Measurements from ENCODE around the gene ITPR1. TPM values are rescaled to one million over a fixed set of nuclear protein-coding genes. Genes with fewer than 3 reads are reported as not detected.

The ITPR1 gene
- total RNA-seq, 1 donor from 2014 or later = 143 TPM

DNA sequence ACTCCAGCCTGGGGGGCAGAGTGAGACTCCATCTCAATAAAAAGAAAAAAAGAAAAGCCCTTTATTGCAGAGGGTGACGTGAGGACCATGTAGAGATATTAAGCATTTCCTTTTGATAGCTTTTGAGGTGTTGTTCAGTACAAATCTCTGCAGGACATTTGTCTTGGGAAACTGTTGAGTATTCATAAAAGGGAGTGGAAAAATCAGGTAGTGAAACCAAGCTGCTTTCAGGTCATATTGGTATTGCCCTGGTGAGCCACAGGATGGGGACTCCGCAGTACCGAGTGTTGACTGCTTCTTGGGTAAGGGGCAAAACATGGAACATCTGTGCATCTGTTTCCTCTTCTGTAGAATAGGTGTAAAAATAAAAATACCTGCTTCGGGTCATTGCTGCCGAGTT lies 9.9 kb downstream of the ITPR1 start:
- H3K27ac Mint-ChIP-seq = peak overlapping the region; percentile 87
- intact Hi-C loops (cut with micrococcal nuclease) = loop anchor here (1.0 kb wide), 3 partner anchors 16 to 130 kb away; partner anchors contain the start of gene SUMF1
- peaks cover 35% of the 10 kb centered on the region for H3K36me3 Mint-ChIP-seq (ENCODE audit: low read depth)
- H3K27me3 Mint-ChIP-seq = no peaks in the 10 kb centered on the region
- H3K4me3 Mint-ChIP-seq = peak overlapping the region; percentile 80
- no peaks in the 10 kb centered on the region for H3K9me3 Mint-ChIP-seq
- no peak for DNase-seq
- ChIA-PET CTCF (interaction anchor here (0.6 to 1.2 kb wide), 4 partner anchors 10 to 130 kb away, joined by 3 to 9 read pairs (median 4); partner anchors contain the start of gene ITPR1), POLR2A (interaction anchor here (0.6 to 8.0 kb wide), 8 partner anchors 9 to 82 kb away, joined by 3 to 288 read pairs (median 5); partner anchors contain the start of gene ITPR1)
- H3K4me1 Mint-ChIP-seq = peaks cover 83% of the 10 kb centered on the region
- ATAC-seq (ENCODE audit: low read depth) = peak; percentile 75
- TF ChIP-seq, protein P1, sequence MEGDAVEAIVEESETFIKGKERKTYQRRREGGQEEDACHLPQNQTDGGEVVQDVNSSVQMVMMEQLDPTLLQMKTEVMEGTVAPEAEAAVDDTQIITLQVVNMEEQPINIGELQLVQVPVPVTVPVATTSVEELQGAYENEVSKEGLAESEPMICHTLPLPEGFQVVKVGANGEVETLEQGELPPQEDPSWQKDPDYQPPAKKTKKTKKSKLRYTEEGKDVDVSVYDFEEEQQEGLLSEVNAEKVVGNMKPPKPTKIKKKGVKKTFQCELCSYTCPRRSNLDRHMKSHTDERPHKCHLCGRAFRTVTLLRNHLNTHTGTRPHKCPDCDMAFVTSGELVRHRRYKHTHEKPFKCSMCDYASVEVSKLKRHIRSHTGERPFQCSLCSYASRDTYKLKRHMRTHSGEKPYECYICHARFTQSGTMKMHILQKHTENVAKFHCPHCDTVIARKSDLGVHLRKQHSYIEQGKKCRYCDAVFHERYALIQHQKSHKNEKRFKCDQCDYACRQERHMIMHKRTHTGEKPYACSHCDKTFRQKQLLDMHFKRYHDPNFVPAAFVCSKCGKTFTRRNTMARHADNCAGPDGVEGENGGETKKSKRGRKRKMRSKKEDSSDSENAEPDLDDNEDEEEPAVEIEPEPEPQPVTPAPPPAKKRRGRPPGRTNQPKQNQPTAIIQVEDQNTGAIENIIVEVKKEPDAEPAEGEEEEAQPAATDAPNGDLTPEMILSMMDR (IDR thresholded peaks at IDR 0.05) = no peak

GRCh38 chr3:4504340-4505261 lies 11.5 kb downstream of the ITPR1 start:
- peak overlapping the region; percentile 80 for H3K4me3 Mint-ChIP-seq
- POLR2A ChIA-PET = interaction anchor here (0.7 to 8.0 kb wide), 8 partner anchors 11 to 507 kb away, joined by 3 to 288 read pairs (median 6); partner anchors contain the start of genes ITPR1 and SUMF1
- peaks cover 33% of the 10 kb centered on the region for H3K36me3 Mint-ChIP-seq (ENCODE audit: low read depth)
- H3K27me3 Mint-ChIP-seq = no peaks in the 10 kb centered on the region
- peak overlapping the region; percentile 87 for H3K27ac Mint-ChIP-seq
- CTCF ChIA-PET = interaction anchor here (1.1 to 2.1 kb wide), 3 partner anchors 10 to 17 kb away, joined by 3 to 9 read pairs (median 9); partner anchors contain the start of gene ITPR1
- no peaks in the 10 kb centered on the region for H3K9me3 Mint-ChIP-seq
- intact Hi-C loops (cut with micrococcal nuclease) = loop anchor here (1.0 to 5.0 kb wide), 2 partner anchors 11 to 78 kb away; partner anchors contain the start of gene ITPR1
- peak; percentile 27 for ATAC-seq (ENCODE audit: low read depth)
- H3K4me1 Mint-ChIP-seq = peaks cover 89% of the 10 kb centered on the region
- DNase-seq = no peak
- TF ChIP-seq, protein P1 (IDR thresholded peaks at IDR 0.05) = no peak

DNA sequence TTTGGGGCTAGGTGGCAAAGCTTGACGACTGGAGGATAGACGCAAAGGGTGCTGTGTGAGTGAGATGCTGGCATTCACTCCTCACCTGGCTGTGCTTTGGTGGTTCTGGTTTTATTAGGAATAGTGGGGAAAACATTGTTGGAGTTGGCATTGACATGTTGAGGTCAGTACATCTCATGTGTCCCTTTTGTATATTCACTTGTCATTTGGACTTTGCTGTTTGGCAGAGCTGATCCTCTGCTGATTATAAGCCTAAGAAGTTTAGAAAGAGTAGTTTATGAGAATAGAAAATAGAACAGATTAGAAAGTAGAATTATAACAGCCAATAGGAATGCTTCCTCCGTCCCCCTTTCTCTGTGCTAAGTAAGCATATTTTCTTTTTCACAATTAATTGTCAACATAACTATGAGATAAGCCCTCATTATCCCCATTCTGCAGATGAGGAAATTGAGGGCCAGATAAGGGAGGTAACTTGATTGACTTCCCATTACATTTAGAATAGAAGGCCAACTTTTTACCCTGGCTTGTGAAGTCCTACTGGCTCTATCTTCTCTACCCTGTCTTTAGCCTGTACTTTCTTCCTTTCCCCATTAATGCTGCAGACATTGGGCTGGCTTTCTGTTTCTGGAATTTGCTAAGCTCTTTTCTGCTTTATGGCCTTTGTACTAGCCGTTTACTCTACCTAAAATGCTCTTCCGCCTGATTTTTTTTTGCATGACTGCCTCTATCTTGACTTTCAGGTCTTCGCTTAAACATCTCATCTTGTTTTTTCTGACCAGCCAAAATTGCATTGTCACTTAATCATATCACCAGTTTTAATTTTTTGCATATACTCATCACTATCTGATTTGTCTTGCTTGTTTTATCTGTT lies 12.8 kb downstream of the ITPR1 start:
- DNase-seq (no peak), ATAC-seq (ENCODE audit: low read depth) (no peak)
- H3K9me3 Mint-ChIP-seq = no peaks in the 10 kb centered on the region
- no peaks in the 10 kb centered on the region for H3K27me3 Mint-ChIP-seq
- POLR2A ChIA-PET = interaction anchor here (0.6 to 8.0 kb wide), 6 partner anchors 10 to 39 kb away, joined by 3 to 288 read pairs (median 8); partner anchors contain the start of genes ITPR1 and SUMF1
- peaks cover 98% of the 10 kb centered on the region for H3K4me1 Mint-ChIP-seq
- H3K36me3 Mint-ChIP-seq (ENCODE audit: low read depth) = peaks cover 33% of the 10 kb centered on the region
- intact Hi-C loops (cut with micrococcal nuclease) = loop anchor here (5.0 kb wide), 1 partner anchor 76 kb away; no protein-coding TSS in a partner anchor
- TF ChIP-seq, protein P1 (IDR thresholded peaks at IDR 0.05) = no peak
- peak overlapping the region; percentile 80 for H3K4me3 Mint-ChIP-seq
- peak overlapping the region; percentile 87 for H3K27ac Mint-ChIP-seq
- CTCF ChIA-PET = interaction anchor here (0.9 to 2.1 kb wide), 4 partner anchors 10 to 155 kb away, joined by 3 to 9 read pairs (median 4); partner anchors contain the start of gene ITPR1

GRCh38 chr3:4506559-4507023 lies 13.4 kb downstream of the ITPR1 start:
- intact Hi-C loops (cut with micrococcal nuclease) = loop anchor here (1.0 to 5.0 kb wide), 2 partner anchors 11 to 76 kb away; no protein-coding TSS in a partner anchor
- ChIA-PET POLR2A (interaction anchor here (0.6 to 8.0 kb wide), 5 partner anchors 12 to 40 kb away, joined by 4 to 288 read pairs (median 8); partner anchors contain the start of genes ITPR1 and SUMF1), CTCF (interaction anchor here (0.9 to 1.6 kb wide), 3 partner anchors 10 to 156 kb away, joined by 3 to 5 read pairs (median 3); no protein-coding TSS in a partner anchor)
- ATAC-seq (ENCODE audit: low read depth) = no peak
- no peak for DNase-seq
- peaks cover 98% of the 10 kb centered on the region for H3K4me1 Mint-ChIP-seq
- TF ChIP-seq, protein P1 (IDR thresholded peaks at IDR 0.05) = no peak
- peaks cover 31% of the 10 kb centered on the region for H3K36me3 Mint-ChIP-seq (ENCODE audit: low read depth)
- H3K9me3 Mint-ChIP-seq = no peaks in the 10 kb centered on the region
- H3K4me3 Mint-ChIP-seq = peak overlapping the region; percentile 63
- peak overlapping the region; percentile 87 for H3K27ac Mint-ChIP-seq
- no peaks in the 10 kb centered on the region for H3K27me3 Mint-ChIP-seq

All from activated B cell treated with CpG ODN at 0.5 μM for 24 hours (primary cell).